Brain microvascular endothelial cell (primary cell): ENCODE data around the gene VIPR2.

Source experiments
- DNase-seq: peaks from one replicate; pipeline ENCODE4 v3.0.0-alpha.2; 2020
- H3K27ac ChIP-seq: fragments of 250-450 bp; sonication (Bioruptor Pico); 2 replicates; pipeline ENCODE4 v1.5.1; 2020; ENCODE audit warnings: mild to moderate bottlenecking, moderate library complexity
- H3K27me3 ChIP-seq: fragments of 250-450 bp; sonication (Bioruptor Pico); replicated peaks from 2 replicates; pipeline ENCODE4 v1.5.1; 2020; ENCODE audit warnings: mild to moderate bottlenecking
- H3K36me3 ChIP-seq: fragments of 250-450 bp; sonication (Bioruptor Pico); replicated peaks from 2 replicates; pipeline ENCODE4 v1.5.1; 2020; ENCODE audit warnings: mild to moderate bottlenecking
- H3K4me3 ChIP-seq: 2 replicates; pipeline ENCODE4 v1.5.1; 2011; ENCODE audit warnings: low read depth, mild to moderate bottlenecking, control low read depth, low read length, moderate library complexity
- CTCF ChIP-seq: IDR thresholded peaks from 2 replicates; pipeline ENCODE4 v1.5.1; 2011; ENCODE audit warnings: low read depth, mild to moderate bottlenecking, moderate library complexity, low read length, control low read depth, inconsistent platforms; ENCODE audit errors: missing control alignments
- in situ Hi-C: cut with HindIII; loops from 2 replicates; pipeline ENCODE4 v1.10.0; 2017; ENCODE audit warnings: low sequenced_read_pairs, low pct_ligation_motif_present

VIPR2 gene

GRCh38 chr7:159119026-159119741, 25.5 kb downstream of the VIPR2 start:
- Histone ChIP-seq H3K27me3 (no peaks in the 10 kb centered on the region), H3K27ac (no peak overlapping the region), H3K36me3 (no peaks in the 10 kb centered on the region), H3K4me3 (no peak overlapping the region)
- DNase-seq = no peak
- in situ Hi-C loops = no loop called here
- no peak for TF ChIP-seq CTCF

- no peak overlapping the region for H3K27ac ChIP-seq
- in situ Hi-C loops = no loop called here
- no peaks in the 10 kb centered on the region for H3K36me3 ChIP-seq
- H3K27me3 ChIP-seq = no peaks in the 10 kb centered on the region
- DNase-seq = no peak
- H3K4me3 ChIP-seq = no peak overlapping the region
- TF ChIP-seq CTCF = no peak
Observed at GRCh38 chr7:159118623-159119022, 26.0 kb downstream of the VIPR2 start.

GRCh38 chr7:159118197-159118595, 26.5 kb downstream of the VIPR2 start:
- no peaks in the 10 kb centered on the region for H3K36me3 ChIP-seq
- in situ Hi-C loops = no loop called here
- no peak overlapping the region for H3K4me3 ChIP-seq
- TF ChIP-seq CTCF = no peak
- H3K27me3 ChIP-seq = no peaks in the 10 kb centered on the region
- DNase-seq = no peak
- no peak overlapping the region for H3K27ac ChIP-seq

- no peaks in the 10 kb centered on the region for H3K36me3 ChIP-seq
- in situ Hi-C loops = no loop called here
- H3K4me3 ChIP-seq = no peak overlapping the region
- no peaks in the 10 kb centered on the region for H3K27me3 ChIP-seq
- no peak for DNase-seq
- no peak overlapping the region for H3K27ac ChIP-seq
- no peak for TF ChIP-seq CTCF
Observed at GRCh38 chr7:159117366-159118196, 27.1 kb downstream of the VIPR2 start.

- no peaks in the 10 kb centered on the region for H3K36me3 ChIP-seq
- no peaks in the 10 kb centered on the region for H3K27me3 ChIP-seq
- DNase-seq = no peak
- no peak overlapping the region for H3K4me3 ChIP-seq
- TF ChIP-seq CTCF = no peak
- no peak overlapping the region for H3K27ac ChIP-seq
- in situ Hi-C loops = no loop called here
Observed at GRCh38 chr7:159116581-159117339, 27.9 kb downstream of the VIPR2 start.
